ENCODE results near the gene AHDC1. TPM values are rescaled to one million over a fixed set of nuclear protein-coding genes. Genes with fewer than 3 reads are reported as not detected.
A peak's percentile ranks its signal among the peaks of the same experiment; 100 is the strongest.

AHDC1 gene
- polyA plus RNA-seq, 2 of the 4 experiments (the other 2 are of a cell fraction): 1.3 to 11.5 TPM

- ChIA-PET CTCF (interaction anchor here (0.7 to 1.8 kb wide), 8 partner anchors 8 to 99 kb away, joined by 3 to 5 read pairs (median 4); no protein-coding TSS in a partner anchor), POLR2A (no interaction called here)
- no peaks in the 10 kb centered on the region for H3K9me3 ChIP-seq
- no peak overlapping the region for H3K4me2 ChIP-seq
- TF ChIP-seq NFE2L2 (conservative IDR thresholded peaks at IDR 0.05; ENCODE audit: low read length) (peak; percentile 35; the same call in 1 of the 2 replicates), HOXA7 (CRISPR knock-in tag; IDR thresholded peaks at IDR 0.05) (no peak)
- no peak overlapping the region for H3K27ac ChIP-seq
- FAIRE-seq: no peak
- H3K4me1 ChIP-seq: peaks cover 12% of the 10 kb centered on the region
- ATAC-seq: peak; percentile 62 to 76; a peak in 5 of 6 replicates
- WGBS (ENCODE audit: missing lambda C conversion rate): 84% methylated on average over 6 of the region's 6 CpGs
- DNase-seq (ENCODE audit: low read depth in 1 of 2, low spot score in 1 of 2): peak in 1 of 2 experiments; percentile 56
- H3K4me3 ChIP-seq: no peak overlapping the region
Measured at GRCh38 chr1:27507960-27508665, 95.8 kb downstream of the AHDC1 start.

- DNase-seq (ENCODE audit: low read depth in 1 of 2, low spot score in 1 of 2) (no peak), ATAC-seq (no peak), FAIRE-seq (no peak)
- no peak overlapping the region for H3K4me2 ChIP-seq
- no peaks in the 10 kb centered on the region for H3K9me3 ChIP-seq
- no peak overlapping the region for H3K27ac ChIP-seq
- ChIA-PET POLR2A (no interaction called here), CTCF (interaction anchor here (0.9 to 1.4 kb wide), 2 partner anchors 15 to 100 kb away, joined by 3 read pairs; no protein-coding TSS in a partner anchor)
- WGBS (ENCODE audit: missing lambda C conversion rate): 98% methylated on average over 6 of the region's 6 CpGs
- peaks cover 12% of the 10 kb centered on the region for H3K4me1 ChIP-seq
- H3K4me3 ChIP-seq: no peak overlapping the region
- no peak for TF ChIP-seq HOXB5 (CRISPR knock-in tag; IDR thresholded peaks at IDR 0.05)
- no peak for TF ChIP-seq SMC3 (IDR thresholded peaks at IDR 0.05)
Measured at GRCh38 chr1:27506703-27507102, 97.2 kb downstream of the AHDC1 start.

GRCh38 chr1:27505420-27505680 is 98.6 kb downstream of the AHDC1 start:
- WGBS (ENCODE audit: missing lambda C conversion rate): 84% methylated on average over 5 of the region's 5 CpGs
- H3K27ac ChIP-seq: peak overlapping the region in 1 of 2 experiments; percentile 77; a peak in 2 of 6 replicates
- CTCF ChIA-PET: interaction anchor here (1.1 to 2.2 kb wide), 3 partner anchors 51 to 101 kb away, joined by 3 to 8 read pairs (median 5); no protein-coding TSS in a partner anchor

More at GRCh38 chr1:27505420-27505680, 98.6 kb downstream of the AHDC1 start:
- POLR2A ChIA-PET: no interaction called here
- ATAC-seq: no peak
- no peak overlapping the region for H3K4me3 ChIP-seq
- DNase-seq (ENCODE audit: low read depth in 1 of 2, low spot score in 1 of 2): no peak
- TF ChIP-seq REST (IDR thresholded peaks at IDR 0.05) (no peak), RARB (CRISPR knock-in tag; IDR thresholded peaks at IDR 0.05) (no peak), CBX2 (IDR thresholded peaks at IDR 0.05; ENCODE audit: borderline replicate concordance, low read depth) (no peak), HOXA7 (CRISPR knock-in tag; IDR thresholded peaks at IDR 0.05) (no peak), TP53 (CRISPR knock-in tag; IDR thresholded peaks at IDR 0.05) (no peak), ATOH8 (CRISPR knock-in tag; IDR thresholded peaks at IDR 0.05; ENCODE audit: low read depth) (no peak), ZFP36 (IDR thresholded peaks at IDR 0.05; ENCODE audit: borderline replicate concordance, partially characterized antibody) (no peak), ELK1 (IDR thresholded peaks at IDR 0.05; ENCODE audit: low read depth, low read length) (no peak), JUNB (IDR thresholded peaks at IDR 0.05) (no peak), RCOR1 (IDR thresholded peaks at IDR 0.05; ENCODE audit: low read depth, low read length) (no peak), NPAS2 (CRISPR knock-in tag; IDR thresholded peaks at IDR 0.05; ENCODE audit: borderline replicate concordance) (no peak), EHMT2 (IDR thresholded peaks at IDR 0.05; ENCODE audit: low read depth) (no peak), FOSB (CRISPR knock-in tag; IDR thresholded peaks at IDR 0.05) (no peak)
- H3K4me2 ChIP-seq: no peak overlapping the region
- no peak for FAIRE-seq
- peaks cover 12% of the 10 kb centered on the region for H3K4me1 ChIP-seq
- H3K9me3 ChIP-seq: no peaks in the 10 kb centered on the region

All from A549 (cell line).